ENCODE data around the gene PHRF1. TPM values are rescaled to one million over a fixed set of nuclear protein-coding genes. Genes with fewer than 3 reads are reported as not detected.
A peak's percentile ranks its signal among the peaks of the same experiment; 100 is the strongest.

PHRF1 gene
- total RNA-seq, 1 donor from 2014 or later: 25.4 TPM

- H3K27ac ChIP-seq: no peak overlapping the region
These were observed 21.0 kb upstream of the PHRF1 start for GRCh38 chr11:555227-555779.

DNA sequence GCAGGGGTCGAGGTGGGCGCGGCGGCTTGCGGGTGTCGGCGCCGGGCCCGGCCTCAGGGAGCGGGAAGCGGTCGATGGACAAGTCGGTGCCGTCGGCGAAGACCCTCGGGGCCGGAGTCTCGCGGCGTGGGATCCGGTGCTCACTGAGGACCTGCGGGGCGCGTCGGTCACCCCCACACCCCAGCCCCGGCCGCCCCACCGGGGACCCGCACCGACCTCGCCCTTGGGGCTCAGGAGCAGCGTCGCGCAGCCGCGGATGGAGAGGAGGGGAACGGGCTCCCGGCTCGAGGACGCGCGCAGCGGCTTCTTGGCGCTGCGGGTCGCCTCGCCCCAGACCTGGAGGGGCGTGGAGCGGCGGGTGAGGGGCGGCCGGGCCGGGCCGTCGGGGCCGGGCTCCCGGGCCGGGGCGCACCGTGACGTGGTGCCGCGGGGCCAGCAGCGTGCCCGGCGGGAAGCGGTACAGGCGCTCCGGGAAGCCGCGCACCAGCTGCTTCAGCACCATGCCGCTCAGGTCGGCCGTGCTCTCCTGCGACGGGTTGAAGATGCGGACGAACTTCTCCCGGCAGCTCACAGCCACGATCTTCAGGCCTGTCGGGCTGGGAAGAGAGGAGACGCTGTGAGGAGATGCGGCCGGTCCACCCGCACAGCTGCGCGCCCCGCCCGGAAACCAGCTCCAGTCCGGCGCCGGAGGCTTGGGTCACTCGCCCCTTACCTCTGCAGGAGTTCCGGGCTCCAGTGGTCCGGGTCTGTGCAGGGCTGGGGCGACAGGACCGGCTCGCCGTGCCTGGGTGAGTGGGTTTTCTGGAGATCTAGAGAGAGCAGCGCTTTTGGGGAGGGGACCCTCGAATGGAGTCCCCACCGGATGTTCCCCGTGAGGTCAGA, 20.2 kb upstream of the PHRF1 start:
- Histone ChIP-seq H3K36me3 (no peaks in the 10 kb centered on the region), H3K4me3 (peak overlapping the region in 1 of 2 donors; percentile 37), H3K27me3 (peaks cover 25% of the 10 kb centered on the region), H3K9me3 (no peaks in the 10 kb centered on the region), H3K27ac (no peak overlapping the region), H3K4me1 (peaks cover 16 to 18% of the 10 kb centered on the region in 2 donors)
- DNase-seq (ENCODE audit: low spot score in 2 of 2): no peak
- no peak for TF ChIP-seq CTCF (IDR thresholded peaks at IDR 0.05)
- intact Hi-C loops (cut with DNase I): loop anchor here (2.0 to 5.0 kb wide), 2 partner anchors 71 to 173 kb away; partner anchors contain the start of gene SCT

More at GRCh38 chr11:555227-555779, 21.0 kb upstream of the PHRF1 start:
- intact Hi-C loops (cut with DNase I): loop anchor here (2.0 to 5.0 kb wide), 2 partner anchors 72 to 173 kb away; partner anchors contain the start of gene SCT
- Histone ChIP-seq H3K27me3 (peaks cover 25% of the 10 kb centered on the region), H3K36me3 (no peaks in the 10 kb centered on the region), H3K9me3 (no peaks in the 10 kb centered on the region), H3K4me1 (peaks cover 14 to 16% of the 10 kb centered on the region in 2 donors), H3K4me3 (peak overlapping the region; percentile 37 to 48)
- peak in 2 of 3 experiments; percentile 5 to 13 for TF ChIP-seq CTCF (IDR thresholded peaks at IDR 0.05)
- no peak for DNase-seq (ENCODE audit: low spot score in 2 of 2)

DNA sequence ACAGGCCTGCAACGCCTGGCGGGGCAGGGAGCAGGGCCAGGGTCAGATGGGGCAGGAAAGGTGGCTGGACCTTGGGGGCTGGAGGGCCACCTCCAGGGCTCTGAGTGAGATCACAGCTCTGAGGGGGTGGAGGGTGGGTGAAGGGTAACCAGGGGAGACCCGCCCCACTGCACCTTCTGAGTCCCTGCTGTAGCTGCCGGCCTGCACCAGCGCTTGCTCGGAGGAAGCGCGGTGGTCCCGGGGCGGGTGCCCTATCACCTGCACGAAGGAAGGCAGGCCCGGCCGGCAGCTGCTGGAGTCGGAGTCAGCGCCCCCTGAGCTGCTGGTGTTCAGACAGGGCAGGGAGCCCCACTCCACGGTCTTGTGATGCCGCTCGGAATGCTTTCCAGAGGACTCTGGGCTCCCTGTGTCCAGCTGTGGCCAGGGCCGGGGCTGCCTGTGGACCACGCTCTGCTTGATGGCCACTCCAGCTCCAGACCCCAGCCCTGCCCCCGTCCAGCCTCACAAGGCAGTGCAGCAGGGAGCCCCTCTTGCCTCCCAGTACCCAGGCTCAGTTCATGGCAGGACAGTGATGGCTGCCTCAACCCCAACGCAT, 19.5 kb upstream of the PHRF1 start:
- Histone ChIP-seq H3K27ac (no peak overlapping the region), H3K27me3 (peaks cover 25% of the 10 kb centered on the region), H3K9me3 (no peaks in the 10 kb centered on the region), H3K4me3 (no peak overlapping the region), H3K4me1 (peaks cover 16 to 21% of the 10 kb centered on the region in 2 donors), H3K36me3 (no peaks in the 10 kb centered on the region)
- intact Hi-C loops (cut with DNase I): loop anchor here (5.0 kb wide), 1 partner anchor 71 kb away; the partner anchor contains the start of gene SCT
- no peak for TF ChIP-seq CTCF (IDR thresholded peaks at IDR 0.05)
- DNase-seq (ENCODE audit: low spot score in 2 of 2): no peak

GRCh38 chr11:557328-558132, 18.7 kb upstream of the PHRF1 start:
- no peak overlapping the region for H3K27ac ChIP-seq
- TF ChIP-seq CTCF (IDR thresholded peaks at IDR 0.05): no peak
- DNase-seq (ENCODE audit: low spot score in 2 of 2): no peak
- peaks cover 16 to 21% of the 10 kb centered on the region in 2 donors for H3K4me1 ChIP-seq
- H3K9me3 ChIP-seq: no peaks in the 10 kb centered on the region
- peaks cover 25% of the 10 kb centered on the region for H3K27me3 ChIP-seq
- no peak overlapping the region for H3K4me3 ChIP-seq
- H3K36me3 ChIP-seq: no peaks in the 10 kb centered on the region
- intact Hi-C loops (cut with DNase I): loop anchor here (5.0 kb wide), 1 partner anchor 70 kb away; the partner anchor contains the start of gene SCT

DNA sequence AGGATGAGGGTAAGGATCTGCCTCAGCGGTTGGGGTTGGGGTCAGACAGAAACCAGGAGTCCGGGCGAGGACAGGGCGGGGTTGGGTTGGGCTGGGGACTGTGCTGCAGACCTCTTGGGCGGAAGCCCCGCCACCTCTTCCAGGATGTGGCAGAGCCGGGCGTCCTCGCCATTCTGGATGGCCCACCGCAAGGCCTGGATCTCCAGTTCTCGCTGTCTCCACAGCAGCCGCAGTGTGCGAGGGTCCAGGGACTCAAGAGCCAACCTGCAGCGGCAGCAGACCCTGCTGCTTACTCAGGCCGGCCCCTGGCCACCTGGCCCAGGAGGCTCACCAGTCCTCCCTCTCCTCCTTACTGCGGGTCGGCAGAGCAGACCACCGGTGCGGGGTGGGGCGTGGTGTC, 17.8 kb upstream of the PHRF1 start:
- H3K36me3 ChIP-seq: no peaks in the 10 kb centered on the region
- no peak overlapping the region for H3K27ac ChIP-seq
- TF ChIP-seq CTCF (IDR thresholded peaks at IDR 0.05): no peak
- peaks cover 25% of the 10 kb centered on the region for H3K27me3 ChIP-seq
- peaks cover 16 to 21% of the 10 kb centered on the region in 2 donors for H3K4me1 ChIP-seq
- no peak for DNase-seq (ENCODE audit: low spot score in 2 of 2)
- intact Hi-C loops (cut with DNase I): loop anchor here (5.0 kb wide), 1 partner anchor 69 kb away; the partner anchor contains the start of gene SCT
- H3K4me3 ChIP-seq: no peak overlapping the region
- no peaks in the 10 kb centered on the region for H3K9me3 ChIP-seq
